NK-92 treated with Interleukin-12 subunit alpha and Interleukin-12 subunit beta, amount 100 ng/mL, for 24 hours (cell line): Measurements from ENCODE around the gene NOC2L.

ENCODE experiments used
- DNase-seq: peaks from one replicate; lab custom pipeline; 2025; lab: John Stamatoyannopoulos, UW

NOC2L gene

GRCh38 chr1:942864-943533 lies 16.1 kb downstream of the NOC2L start:
- DNase-seq = no peak

- DNase-seq = no peak
These were observed 16.6 kb downstream of the NOC2L start for GRCh38 chr1:942411-942821.

- DNase-seq = no peak
These were observed 17.3 kb downstream of the NOC2L start for GRCh38 chr1:941588-942383.

GRCh38 chr1:941015-941587 lies 18.0 kb downstream of the NOC2L start:
- DNase-seq = no peak

- DNase-seq = no peak
These were observed 18.7 kb downstream of the NOC2L start for GRCh38 chr1:940107-941014.

GRCh38 chr1:939511-940106 lies 19.4 kb downstream of the NOC2L start:
- no peak for DNase-seq

GRCh38 chr1:938711-939489 lies 20.2 kb downstream of the NOC2L start:
- DNase-seq = no peak

- no peak for DNase-seq
These were observed 20.9 kb downstream of the NOC2L start for GRCh38 chr1:938088-938683.

GRCh38 chr1:937521-937920 lies 21.5 kb downstream of the NOC2L start:
- DNase-seq = no peak

GRCh38 chr1:936348-937264 lies 22.4 kb downstream of the NOC2L start:
- DNase-seq = no peak

GRCh38 chr1:935751-936231 lies 23.3 kb downstream of the NOC2L start:
- DNase-seq = no peak

- DNase-seq = no peak
These were observed 23.9 kb downstream of the NOC2L start for GRCh38 chr1:934991-935750.

- DNase-seq = no peak
These were observed 25.5 kb downstream of the NOC2L start for GRCh38 chr1:933603-933940.

GRCh38 chr1:932776-933602 lies 26.1 kb downstream of the NOC2L start:
- no peak for DNase-seq

- no peak for DNase-seq
These were observed 26.9 kb downstream of the NOC2L start for GRCh38 chr1:932173-932510.

- no peak for DNase-seq
These were observed 27.5 kb downstream of the NOC2L start for GRCh38 chr1:931380-932172.

GRCh38 chr1:930633-931138 lies 28.4 kb downstream of the NOC2L start:
- no peak for DNase-seq
